ENCODE data around the gene DNAAF1. TPM values are rescaled to one million over a fixed set of nuclear protein-coding genes. Genes with fewer than 3 reads are reported as not detected.
"Not testable (repeated sequence)": the region's sequence is repeated elsewhere in the genome, so short reads cannot be mapped to it uniquely, and the experiment has no call there.

Gene DNAAF1
- total and polyA plus RNA-seq, 2 experiments from 2014 or later = not detected

GRCh38 chr16:84115919-84116719 is 29.0 kb upstream of the DNAAF1 start:
- Histone ChIP-seq H4K20me1 (ENCODE audit: insufficient read depth) (no peaks in the 10 kb centered on the region), H3K36me3 (ENCODE audit: low read depth) (no peaks in the 10 kb centered on the region), H3K4me1 (ENCODE audit: insufficient read depth) (0 out of 2 replicates have a peak, but pooled peaks cover 9% of the 10 kb centered on the region), H2AFZ (peak overlapping the region; percentile 88), H3K27ac (peak overlapping the region; percentile 76), H3K9me2 (ENCODE audit: insufficient read depth) (no peaks in the 10 kb centered on the region), H3K4me3 (peak overlapping the region; percentile 95), H3F3A (ENCODE audit: insufficient read depth) (no peaks in the 10 kb centered on the region), H3K9me3 (ENCODE audit: low read depth) (no peaks in the 10 kb centered on the region), H3K9ac (peak overlapping the region; percentile 92), H3K79me2 (ENCODE audit: insufficient read depth) (peaks cover 59% of the 10 kb centered on the region), H3K27me3 (replicated peaks; ENCODE audit: insufficient read depth) (no peaks in the 10 kb centered on the region), H3K4me2 (ENCODE audit: unreplicated experiment) (peak overlapping the region; percentile 96)
- 1% methylated on average over 42 to 57 of the region's 57 CpGs for WGBS, 2 experiments (ENCODE audit: low coverage in 1 of 2, low lambda C conversion rate in 2 of 2, missing lambda C conversion rate in 2 of 2)
- peak; percentile 66 for DNase-seq
- TF ChIP-seq EZH2phosphoT487 (IDR thresholded peaks at IDR 0.05; ENCODE audit: insufficient read depth, low read depth) (no peak), EZH2 (IDR thresholded peaks at IDR 0.05; ENCODE audit: insufficient read depth, poor library complexity, severe bottlenecking) (no peak)
- in situ Hi-C loops (cut with MboI) = no loop called here

DNA sequence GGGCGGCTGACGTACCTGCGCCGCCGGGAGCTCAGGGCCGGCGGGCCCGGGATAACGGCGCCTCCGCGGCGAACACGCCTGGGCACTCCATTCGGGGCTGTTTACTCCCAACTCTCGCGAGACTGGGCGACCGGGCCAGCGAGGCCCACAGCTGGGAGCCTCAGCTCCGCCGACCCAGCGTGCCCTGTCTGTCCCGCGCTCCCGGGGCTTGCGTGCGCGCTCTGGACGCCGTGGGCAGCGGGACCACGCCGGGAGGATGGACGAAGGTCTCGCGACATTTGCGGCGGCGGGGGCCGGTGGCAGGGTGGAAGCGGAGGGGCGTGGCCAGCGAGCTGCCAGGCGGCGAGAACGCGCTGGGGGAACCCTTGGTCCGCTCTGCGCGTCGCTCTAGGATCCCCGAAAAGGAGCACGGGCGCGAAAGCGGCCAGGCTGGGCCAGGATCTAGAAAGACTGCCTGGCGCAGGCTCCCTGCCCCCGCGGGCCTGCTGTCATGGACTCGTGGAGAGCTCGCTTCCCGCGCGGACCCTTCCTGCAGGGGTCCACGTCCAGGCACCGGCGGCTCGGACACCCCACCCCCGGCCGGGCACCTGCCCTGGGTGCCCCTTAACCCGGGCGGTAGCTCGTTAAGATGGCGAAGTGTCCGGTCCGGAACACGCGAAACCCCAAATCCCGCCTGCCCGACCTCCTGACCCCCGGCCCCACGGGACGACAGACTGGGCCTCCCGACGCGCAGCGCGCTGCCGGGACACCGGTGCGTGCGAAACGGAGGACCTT is 28.2 kb upstream of the DNAAF1 start, which contains the start of gene MBTPS1:
TSS of gene MBTPS1 (minus strand) at position 223 of the 774 bp plus-strand sequence. CDS start 15,159 bp downstream, outside the sequence.
- H2AFZ ChIP-seq = peak within 1 kb of the TSS; percentile 88
- DNase-seq = peak; percentile 100
- H3K9me2 ChIP-seq (ENCODE audit: insufficient read depth) = no peaks in the 10 kb centered on the region
- H3K27me3 ChIP-seq (replicated peaks; ENCODE audit: insufficient read depth) = no peaks in the 10 kb centered on the region
- H4K20me1 ChIP-seq (ENCODE audit: insufficient read depth) = no peaks in the 10 kb centered on the region
- no peaks in the 10 kb centered on the region for H3K9me3 ChIP-seq (ENCODE audit: low read depth)
- 1 to 2% methylated on average over 66 to 75 of the region's 94 CpGs for WGBS, 2 experiments (ENCODE audit: low coverage in 1 of 2, low lambda C conversion rate in 2 of 2, missing lambda C conversion rate in 2 of 2)
- peaks cover 51% of the 10 kb centered on the region for H3K79me2 ChIP-seq (ENCODE audit: insufficient read depth)
- H3K4me3 ChIP-seq = peak within 1 kb of the TSS; percentile 95
- in situ Hi-C loops (cut with MboI) = no loop called here
- no peak for TF ChIP-seq EZH2phosphoT487 (IDR thresholded peaks at IDR 0.05; ENCODE audit: insufficient read depth, low read depth)
- no peak for TF ChIP-seq EZH2 (IDR thresholded peaks at IDR 0.05; ENCODE audit: insufficient read depth, poor library complexity, severe bottlenecking)
- peak within 1 kb of the TSS; percentile 92 for H3K9ac ChIP-seq
- no peaks in the 10 kb centered on the region for H3K36me3 ChIP-seq (ENCODE audit: low read depth)
- H3F3A ChIP-seq (ENCODE audit: insufficient read depth) = no peaks in the 10 kb centered on the region
- 0 out of 2 replicates have a peak, but pooled peaks cover 9% of the 10 kb centered on the region for H3K4me1 ChIP-seq (ENCODE audit: insufficient read depth)
- peak within 1 kb of the TSS; percentile 76 for H3K27ac ChIP-seq
- peak within 1 kb of the TSS; percentile 96 for H3K4me2 ChIP-seq (ENCODE audit: unreplicated experiment)

DNA sequence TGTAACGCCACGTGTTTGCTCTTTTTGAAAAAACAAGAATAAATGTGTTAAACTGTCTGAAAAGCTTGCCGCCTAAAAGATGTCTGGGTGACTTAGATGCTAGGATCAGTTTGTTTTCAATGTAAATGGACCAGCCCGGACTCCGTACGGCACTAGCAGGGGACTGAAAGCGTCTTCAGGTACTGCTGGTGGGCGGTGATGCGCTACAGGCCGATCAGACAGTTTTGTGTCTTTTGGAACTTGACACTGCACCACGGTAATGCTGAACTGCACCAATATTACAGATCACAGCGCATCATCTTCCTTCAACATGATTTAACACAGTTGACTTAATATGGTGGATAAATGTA is 27.6 kb upstream of the DNAAF1 start:
- 6% methylated on average over 12 of the region's 12 CpGs for WGBS, 2 experiments (ENCODE audit: low coverage in 1 of 2, low lambda C conversion rate in 2 of 2, missing lambda C conversion rate in 2 of 2)
- Histone ChIP-seq H3K4me1 (ENCODE audit: insufficient read depth) (0 out of 2 replicates have a peak, but pooled peaks cover 9% of the 10 kb centered on the region), H4K20me1 (ENCODE audit: insufficient read depth) (no peaks in the 10 kb centered on the region), H3K4me2 (ENCODE audit: unreplicated experiment) (peak overlapping the region; percentile 80), H3K27ac (peak overlapping the region; percentile 76), H2AFZ (peak overlapping the region; percentile 86), H3K79me2 (ENCODE audit: insufficient read depth) (peaks cover 45% of the 10 kb centered on the region), H3K9me2 (ENCODE audit: insufficient read depth) (no peaks in the 10 kb centered on the region), H3F3A (ENCODE audit: insufficient read depth) (no peaks in the 10 kb centered on the region), H3K27me3 (replicated peaks; ENCODE audit: insufficient read depth) (no peaks in the 10 kb centered on the region), H3K9ac (peak overlapping the region; percentile 92), H3K9me3 (ENCODE audit: low read depth) (no peaks in the 10 kb centered on the region), H3K36me3 (ENCODE audit: low read depth) (no peaks in the 10 kb centered on the region), H3K4me3 (peak overlapping the region; percentile 95)
- in situ Hi-C loops (cut with MboI) = no loop called here
- DNase-seq = no peak
- TF ChIP-seq EZH2phosphoT487 (IDR thresholded peaks at IDR 0.05; ENCODE audit: insufficient read depth, low read depth) (no peak), EZH2 (IDR thresholded peaks at IDR 0.05; ENCODE audit: insufficient read depth, poor library complexity, severe bottlenecking) (no peak)

DNA sequence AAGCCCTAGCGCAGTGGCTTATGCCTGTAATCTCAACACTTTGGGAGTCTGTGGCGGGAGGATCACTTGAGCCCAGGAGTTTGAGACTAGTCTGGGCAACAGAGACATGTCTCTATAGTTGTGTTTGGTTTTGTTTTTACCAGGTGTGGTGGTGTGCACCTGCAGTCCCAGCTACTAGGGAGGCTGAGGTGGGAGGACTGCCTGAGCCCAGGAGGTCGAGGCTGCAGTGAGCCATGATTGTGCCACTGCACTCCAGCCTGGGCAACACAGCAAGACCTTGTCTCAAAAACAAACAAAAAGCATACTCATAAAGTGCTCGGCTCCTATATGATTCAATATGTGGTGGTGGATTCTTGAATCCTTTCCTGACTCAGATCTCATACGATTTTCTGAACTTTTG is 26.8 kb upstream of the DNAAF1 start:
- DNase-seq; H3K9me2 ChIP-seq (ENCODE audit: insufficient read depth); H3K27ac ChIP-seq; H3K9me3 ChIP-seq (ENCODE audit: low read depth); in situ Hi-C loops (cut with MboI); H3K36me3 ChIP-seq (ENCODE audit: low read depth); H3F3A ChIP-seq (ENCODE audit: insufficient read depth); H2AFZ ChIP-seq; H3K27me3 ChIP-seq (replicated peaks; ENCODE audit: insufficient read depth); H3K4me2 ChIP-seq (ENCODE audit: unreplicated experiment); H3K9ac ChIP-seq; H3K4me3 ChIP-seq; H3K4me1 ChIP-seq (ENCODE audit: insufficient read depth); H4K20me1 ChIP-seq (ENCODE audit: insufficient read depth): not testable (repeated sequence)
- 77 to 83% methylated on average over 5 of the region's 5 CpGs for WGBS, 2 experiments (ENCODE audit: low coverage in 1 of 2, low lambda C conversion rate in 2 of 2, missing lambda C conversion rate in 2 of 2)
- H3K79me2 ChIP-seq (ENCODE audit: insufficient read depth) = peaks cover 37% of the 10 kb centered on the region

Measured in GM23248 (cell line).